ENCODE measurements around the gene PHEX. TPM values are rescaled to one million over a fixed set of nuclear protein-coding genes. Genes with fewer than 3 reads are reported as not detected.
A peak's percentile ranks its signal among the peaks of the same experiment; 100 is the strongest.

PHEX gene
- total RNA-seq, 8 experiments from 2014 or later: 0.16 to 1.4 (median 0.27) TPM

DNA sequence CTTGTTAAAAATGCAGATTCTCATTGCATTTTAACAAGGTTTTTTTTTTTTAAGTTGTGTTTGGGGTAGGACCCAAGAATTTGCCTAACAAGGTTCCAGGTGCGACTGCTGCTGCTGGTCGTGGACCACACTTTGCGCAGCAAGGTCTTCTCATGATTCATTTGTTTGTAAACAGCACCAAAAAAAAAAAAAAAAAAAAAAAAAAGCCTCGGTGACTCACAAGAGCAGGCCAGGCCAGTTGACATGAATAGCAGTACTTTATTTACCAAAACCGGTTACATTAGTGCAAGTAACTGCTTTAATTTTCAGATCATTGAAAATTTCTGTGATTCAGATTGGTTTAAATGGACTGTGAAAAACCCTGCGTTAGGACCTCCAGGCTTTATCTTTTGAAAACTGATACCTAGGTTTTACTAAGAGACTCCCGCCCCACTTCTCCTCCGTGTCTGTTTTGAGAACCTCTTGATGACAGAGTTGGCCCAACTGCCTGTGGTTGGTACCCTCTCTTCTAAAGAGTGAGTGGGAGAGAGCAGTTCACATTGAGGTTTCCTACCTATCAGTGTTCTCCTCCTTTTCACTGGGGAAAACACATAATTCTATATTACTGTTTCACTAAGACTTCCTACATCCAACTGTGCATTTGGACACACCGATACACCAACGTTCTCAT, 86.2 kb downstream of the PHEX start:
- Histone ChIP-seq H3K4me1 (replicated peaks in 1 of 2) (peaks cover 0 to 4% of the 10 kb centered on the region in 2 donors), H3K27ac (no peak overlapping the region), H3K4me3 (no peak overlapping the region)
- ATAC-seq (replicated peaks in 6 of 8): no peak
- in situ Hi-C loops (cut with MboI; ENCODE audit: low pct_unique_long_range_greater_than_20kb in 2 of 9, low sequenced_read_pairs in 9 of 9, unreplicated experiment in 9 of 9): no loop called here
- WGBS, 10 experiments: 0 to 87% (median 46%) methylated on average over 2 to 10 of the region's 10 CpGs; no CpG with 5 or more reads in 5 of the 10 experiments

DNA sequence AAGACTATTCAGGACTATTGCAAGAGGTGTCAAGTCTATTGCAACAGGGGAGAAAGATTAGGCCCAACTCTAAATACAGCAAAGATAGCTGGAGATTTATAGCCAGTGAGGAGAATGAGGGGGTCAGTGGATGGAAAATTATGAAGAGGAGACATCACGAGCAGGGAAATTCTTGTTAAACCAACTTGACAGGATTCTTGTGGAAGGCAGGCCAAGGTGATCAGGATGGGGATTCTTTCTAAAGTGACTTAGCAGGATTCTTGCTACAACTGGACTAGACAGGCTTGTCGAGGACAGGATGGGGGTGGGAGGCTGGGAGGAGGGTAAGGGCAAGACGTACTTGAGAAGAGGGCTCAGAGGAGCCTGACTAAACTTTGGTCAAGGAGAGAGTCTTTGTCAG, 89.0 kb downstream of the PHEX start:
- WGBS, 10 experiments: 37 to 100% (median 40%) methylated on average over 1 to 3 of the region's 3 CpGs; no CpG with 5 or more reads in 7 of the 10 experiments
- no peak for ATAC-seq (replicated peaks in 6 of 8)
- in situ Hi-C loops (cut with MboI; ENCODE audit: low pct_unique_long_range_greater_than_20kb in 2 of 9, low sequenced_read_pairs in 9 of 9, unreplicated experiment in 9 of 9): no loop called here
- Histone ChIP-seq H3K4me1 (replicated peaks in 1 of 2) (peaks cover 0 to 4% of the 10 kb centered on the region in 2 donors), H3K4me3 (no peak overlapping the region), H3K27ac (no peak overlapping the region)

DNA sequence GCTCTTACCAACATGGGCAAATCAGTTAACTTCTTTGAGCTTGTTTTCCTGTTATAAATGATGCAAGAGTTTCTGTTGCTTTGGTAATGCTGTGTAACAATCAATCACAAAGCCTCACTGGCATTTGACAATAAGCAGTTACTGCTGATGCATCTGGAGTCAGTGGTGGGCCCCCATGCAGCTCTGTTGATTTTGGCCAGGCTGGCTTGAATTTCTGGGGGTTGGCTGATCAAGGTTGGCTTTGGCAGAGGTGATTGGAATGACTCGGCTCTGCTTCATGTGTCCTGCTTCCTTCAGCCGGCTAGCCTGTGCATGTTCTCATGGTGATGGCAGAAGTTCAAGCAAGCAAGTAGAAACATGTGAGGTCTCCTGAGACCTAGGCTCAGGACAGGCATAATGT, 90.4 kb downstream of the PHEX start:
- in situ Hi-C loops (cut with MboI; ENCODE audit: low pct_unique_long_range_greater_than_20kb in 2 of 9, low sequenced_read_pairs in 9 of 9, unreplicated experiment in 9 of 9): no loop called here
- Histone ChIP-seq H3K4me3 (no peak overlapping the region), H3K4me1 (replicated peaks in 1 of 2) (peaks cover 0 to 4% of the 10 kb centered on the region in 2 donors), H3K27ac (no peak overlapping the region)
- ATAC-seq (replicated peaks in 6 of 8): peak in 3 of 8 experiments; percentile 19 to 50 (median 44)
- 0 to 100% (median 60%) methylated on average over 1 of the region's 2 CpGs; no CpG with 5 or more reads in 7 of the 10 experiments for WGBS, 10 experiments

DNA sequence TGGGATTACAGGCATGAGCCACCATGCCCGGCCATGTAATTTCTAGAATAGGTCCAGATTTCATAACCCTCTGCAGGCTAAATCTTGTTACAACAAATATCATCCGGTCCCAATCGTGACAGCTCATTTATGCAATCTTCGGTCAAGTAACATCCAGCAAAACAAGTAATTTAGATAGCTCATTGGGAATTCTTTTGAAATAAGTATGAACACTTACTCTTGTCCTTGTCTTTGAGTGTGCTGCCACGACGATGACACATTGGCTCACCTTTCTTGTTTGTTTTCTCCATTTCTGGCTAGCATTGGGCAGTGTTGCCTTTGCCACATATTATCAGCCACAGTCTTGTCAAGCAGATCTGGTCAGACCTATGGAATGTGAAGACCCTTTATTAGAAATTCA, 92.0 kb downstream of the PHEX start:
- Histone ChIP-seq H3K4me3 (no peak overlapping the region), H3K27ac (no peak overlapping the region), H3K4me1 (replicated peaks in 1 of 2) (peaks cover 0 to 4% of the 10 kb centered on the region in 2 donors)
- ATAC-seq (replicated peaks in 6 of 8): no peak
- 14 to 100% (median 92%) methylated on average over 1 to 6 of the region's 6 CpGs; no CpG with 5 or more reads in 4 of the 10 experiments for WGBS, 10 experiments
- in situ Hi-C loops (cut with MboI; ENCODE audit: low pct_unique_long_range_greater_than_20kb in 2 of 9, low sequenced_read_pairs in 9 of 9, unreplicated experiment in 9 of 9): no loop called here

DNA sequence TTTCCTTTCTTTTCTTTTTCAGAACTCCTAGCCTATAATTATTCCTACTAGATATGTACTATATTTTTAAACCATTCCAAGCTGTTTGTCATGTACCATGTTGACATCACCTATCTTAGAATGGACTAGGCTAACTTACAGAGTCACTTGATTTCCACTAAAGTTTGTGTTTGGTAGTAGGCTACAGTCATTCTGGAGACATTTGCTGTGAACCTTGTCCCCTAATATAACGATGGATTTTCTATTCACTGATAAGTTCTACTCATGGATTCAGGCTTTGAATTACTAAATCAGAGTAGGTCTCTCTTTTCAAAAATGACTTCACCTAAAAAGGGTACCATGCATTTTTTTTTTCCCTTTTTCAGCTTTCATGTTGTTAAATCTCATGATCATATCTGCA, 93.4 kb downstream of the PHEX start:
- H3K27ac ChIP-seq: no peak overlapping the region
- ATAC-seq (replicated peaks in 6 of 8): no peak
- in situ Hi-C loops (cut with MboI; ENCODE audit: low pct_unique_long_range_greater_than_20kb in 2 of 9, low sequenced_read_pairs in 9 of 9, unreplicated experiment in 9 of 9): no loop called here
- WGBS, 10 experiments: 57 to 100% (median 100%) methylated on average over 1 of the region's 1 CpG; no CpG with 5 or more reads in 5 of the 10 experiments
- H3K4me1 ChIP-seq (replicated peaks in 1 of 2): peaks cover 0 to 4% of the 10 kb centered on the region in 2 donors
- H3K4me3 ChIP-seq: no peak overlapping the region

DNA sequence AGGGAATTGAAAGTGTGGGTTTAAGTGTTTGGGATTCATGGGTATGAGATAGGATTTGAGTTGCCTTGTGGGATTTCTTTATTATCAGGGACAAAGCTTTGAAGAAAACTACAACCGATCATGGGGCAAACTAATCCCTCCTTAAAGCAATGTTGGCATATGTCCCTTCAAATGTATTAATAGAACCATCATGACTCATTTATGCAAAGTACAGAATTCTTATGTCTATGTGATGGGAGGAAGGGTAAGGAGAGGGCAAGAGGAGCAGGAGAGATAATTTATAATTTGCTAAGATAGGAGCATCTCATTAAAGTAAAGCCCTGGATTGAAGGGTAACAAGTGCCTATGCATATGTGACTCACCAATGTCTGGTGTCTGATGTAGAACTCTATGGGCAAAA, 94.2 kb downstream of the PHEX start:
- in situ Hi-C loops (cut with MboI; ENCODE audit: low pct_unique_long_range_greater_than_20kb in 2 of 9, low sequenced_read_pairs in 9 of 9, unreplicated experiment in 9 of 9): no loop called here
- Histone ChIP-seq H3K27ac (no peak overlapping the region), H3K4me1 (replicated peaks in 1 of 2) (peaks cover 0 to 4% of the 10 kb centered on the region in 2 donors), H3K4me3 (no peak overlapping the region)
- WGBS, 10 experiments: 44 to 80% methylated on average over 1 of the region's 1 CpG; no CpG with 5 or more reads in 8 of the 10 experiments
- peak in 4 of 8 experiments; percentile 36 to 63 (median 57) for ATAC-seq (replicated peaks in 6 of 8)

DNA sequence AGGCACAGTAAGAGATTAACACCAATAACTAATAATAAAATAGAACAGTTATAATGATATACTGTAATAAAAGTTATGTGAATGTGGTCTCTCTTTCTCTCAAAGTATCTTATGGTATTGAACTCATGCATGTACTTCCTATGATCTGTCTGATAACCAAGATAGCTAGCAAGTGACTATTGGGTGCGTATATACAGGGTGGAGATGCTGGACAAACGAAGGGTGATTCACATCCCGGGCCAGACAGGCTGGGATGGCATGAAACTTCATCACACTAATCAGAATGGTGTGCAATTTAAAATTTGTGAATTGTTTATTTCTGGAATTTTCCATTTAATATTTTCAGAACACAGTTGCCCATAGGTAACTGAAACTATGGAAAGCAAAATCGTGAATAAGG, 96.8 kb downstream of the PHEX start:
- H3K4me1 ChIP-seq (replicated peaks in 1 of 2): no peaks in the 10 kb centered on the region
- no peak overlapping the region for H3K4me3 ChIP-seq
- 30 to 100% (median 87%) methylated on average over 1 to 3 of the region's 4 CpGs; no CpG with 5 or more reads in 5 of the 10 experiments for WGBS, 10 experiments
- no peak overlapping the region for H3K27ac ChIP-seq
- ATAC-seq (replicated peaks in 6 of 8): no peak
- in situ Hi-C loops (cut with MboI; ENCODE audit: low pct_unique_long_range_greater_than_20kb in 2 of 9, low sequenced_read_pairs in 9 of 9, unreplicated experiment in 9 of 9): no loop called here

DNA sequence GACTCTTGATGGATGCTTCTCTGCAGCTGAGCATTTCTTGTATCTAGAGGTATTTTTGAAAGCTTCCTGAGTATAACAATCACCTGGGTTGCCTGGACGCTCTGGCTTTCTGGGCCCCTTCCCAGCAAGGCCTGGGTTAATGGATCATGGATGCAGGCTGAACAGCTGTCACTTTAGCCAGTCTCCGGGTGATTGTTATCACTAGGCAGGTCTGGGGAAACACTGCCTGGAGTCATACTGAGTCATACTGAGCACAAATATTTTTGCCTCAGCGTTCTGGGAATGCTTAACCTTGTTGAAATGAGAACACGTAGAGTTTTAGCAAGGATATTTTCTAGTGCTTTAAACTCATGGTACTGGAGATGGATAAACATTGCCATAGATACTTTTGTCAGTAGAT, 102.6 kb downstream of the PHEX start:
- H3K4me3 ChIP-seq: no peak overlapping the region
- 0 to 46% (median 20%) methylated on average over 1 to 3 of the region's 4 CpGs; no CpG with 5 or more reads in 7 of the 10 experiments for WGBS, 10 experiments
- in situ Hi-C loops (cut with MboI; ENCODE audit: low pct_unique_long_range_greater_than_20kb in 2 of 9, low sequenced_read_pairs in 9 of 9, unreplicated experiment in 9 of 9): no loop called here
- peak; percentile 56 to 93 (median 68) for ATAC-seq (replicated peaks in 6 of 8)
- H3K27ac ChIP-seq: no peak overlapping the region
- peaks cover 10 to 15% of the 10 kb centered on the region in 2 donors for H3K4me1 ChIP-seq (replicated peaks in 1 of 2)

DNA sequence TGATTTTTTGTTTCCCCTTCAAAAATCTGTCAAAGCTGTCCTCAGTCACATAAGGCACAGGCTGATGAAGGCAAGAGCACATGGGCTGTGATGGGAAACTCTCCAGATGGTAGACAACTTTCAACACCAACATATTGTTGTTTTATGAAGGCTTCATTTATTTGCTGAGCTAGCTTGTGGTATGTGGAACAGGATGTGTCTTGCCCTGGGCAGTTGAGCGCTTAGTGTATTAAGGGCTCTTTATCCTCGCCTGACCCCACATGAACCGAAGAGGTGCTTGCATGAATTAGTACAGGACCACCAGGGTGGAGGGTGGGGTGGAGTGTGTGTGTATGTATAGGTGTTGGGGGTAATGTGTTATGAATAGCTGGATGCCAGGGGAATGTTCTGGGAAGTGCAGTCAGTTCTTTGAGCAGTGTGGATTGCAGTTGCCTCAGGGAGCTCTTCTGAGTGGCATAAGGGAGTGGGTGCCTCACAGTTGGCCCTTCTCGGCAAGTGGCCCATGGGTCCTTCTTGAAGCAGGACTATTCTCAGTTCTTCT, 103.1 kb downstream of the PHEX start:
- in situ Hi-C loops (cut with MboI; ENCODE audit: low pct_unique_long_range_greater_than_20kb in 2 of 9, low sequenced_read_pairs in 9 of 9, unreplicated experiment in 9 of 9): no loop called here
- H3K4me1 ChIP-seq (replicated peaks in 1 of 2): peaks cover 10 to 15% of the 10 kb centered on the region in 2 donors
- H3K4me3 ChIP-seq: no peak overlapping the region
- ATAC-seq (replicated peaks in 6 of 8): peak in 7 of 8 experiments; percentile 27 to 80 (median 42)
- 83% methylated on average over 2 of the region's 4 CpGs; no CpG with 5 or more reads in 9 of the 10 experiments for WGBS, 10 experiments
- H3K27ac ChIP-seq: no peak overlapping the region

DNA sequence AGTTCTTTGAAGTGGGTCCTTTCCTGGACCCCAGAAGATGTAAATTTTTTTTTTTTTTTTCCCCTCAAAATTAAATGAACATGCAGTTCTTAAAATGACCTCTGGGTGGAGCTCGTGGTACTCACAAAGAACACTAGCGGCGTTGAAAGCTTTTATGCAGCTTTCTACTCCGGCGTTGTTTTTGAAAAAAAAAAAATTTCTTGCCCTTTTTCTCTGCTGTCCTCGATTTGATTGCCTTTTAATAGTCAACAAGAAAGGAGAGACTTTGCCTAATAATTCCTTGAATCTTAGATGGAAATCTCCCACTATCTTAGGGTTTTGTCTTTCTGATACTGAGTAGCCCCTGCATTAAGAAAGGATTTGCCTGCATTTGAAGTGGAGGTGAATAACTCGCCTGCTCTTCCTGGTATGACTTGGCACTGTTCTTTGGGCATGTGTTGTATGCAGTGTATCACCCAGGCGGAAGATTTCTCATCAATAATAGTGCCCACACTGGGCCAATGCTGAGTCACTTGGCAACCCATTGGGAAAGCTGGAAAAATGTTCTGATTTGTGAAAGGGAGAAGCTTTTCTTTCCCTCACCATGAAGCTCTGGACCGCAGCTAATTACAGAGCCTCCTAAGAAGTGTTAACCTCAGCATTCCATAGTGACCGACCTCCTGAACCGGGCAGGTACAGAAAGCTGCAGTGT, 104.0 kb downstream of the PHEX start:
- ATAC-seq (replicated peaks in 6 of 8): peak in 6 of 8 experiments; percentile 9 to 81 (median 71)
- peak overlapping the region in 1 of 2 donors; percentile 50 for H3K27ac ChIP-seq
- H3K4me1 ChIP-seq (replicated peaks in 1 of 2): peaks cover 10 to 15% of the 10 kb centered on the region in 2 donors
- H3K4me3 ChIP-seq: no peak overlapping the region
- WGBS, 10 experiments: 0 to 13% (median 5%) methylated on average over 1 to 8 of the region's 11 CpGs; no CpG with 5 or more reads in 2 of the 10 experiments
- in situ Hi-C loops (cut with MboI; ENCODE audit: low pct_unique_long_range_greater_than_20kb in 2 of 9, low sequenced_read_pairs in 9 of 9, unreplicated experiment in 9 of 9): no loop called here

DNA sequence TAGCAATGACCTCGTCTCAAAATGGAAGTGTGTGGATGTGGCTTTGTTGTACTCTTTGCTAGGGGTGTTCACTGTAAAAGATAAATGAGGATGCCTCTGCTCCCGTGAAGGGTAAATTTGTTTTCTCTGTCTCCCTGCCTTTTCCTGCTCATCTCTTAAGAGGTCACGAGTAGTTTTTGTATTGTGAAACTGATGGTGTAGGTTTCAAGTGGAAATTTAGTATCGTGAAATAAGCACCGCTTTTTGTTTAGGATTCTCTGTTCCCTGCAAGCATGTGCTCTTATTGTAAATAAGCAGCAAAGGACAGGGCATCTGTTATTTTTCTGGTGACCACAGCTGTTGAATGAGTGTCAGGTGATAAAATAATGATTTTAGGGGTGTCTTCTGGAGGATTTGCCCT, 104.6 kb downstream of the PHEX start:
- Histone ChIP-seq H3K4me1 (replicated peaks in 1 of 2) (peaks cover 10 to 15% of the 10 kb centered on the region in 2 donors), H3K4me3 (no peak overlapping the region), H3K27ac (peak overlapping the region in 1 of 2 donors; percentile 50)
- in situ Hi-C loops (cut with MboI; ENCODE audit: low pct_unique_long_range_greater_than_20kb in 2 of 9, low sequenced_read_pairs in 9 of 9, unreplicated experiment in 9 of 9): no loop called here
- 17 to 80% (median 48%) methylated on average over 1 to 4 of the region's 5 CpGs; no CpG with 5 or more reads in 5 of the 10 experiments for WGBS, 10 experiments
- peak in 4 of 8 experiments; percentile 34 to 53 (median 41) for ATAC-seq (replicated peaks in 6 of 8)

DNA sequence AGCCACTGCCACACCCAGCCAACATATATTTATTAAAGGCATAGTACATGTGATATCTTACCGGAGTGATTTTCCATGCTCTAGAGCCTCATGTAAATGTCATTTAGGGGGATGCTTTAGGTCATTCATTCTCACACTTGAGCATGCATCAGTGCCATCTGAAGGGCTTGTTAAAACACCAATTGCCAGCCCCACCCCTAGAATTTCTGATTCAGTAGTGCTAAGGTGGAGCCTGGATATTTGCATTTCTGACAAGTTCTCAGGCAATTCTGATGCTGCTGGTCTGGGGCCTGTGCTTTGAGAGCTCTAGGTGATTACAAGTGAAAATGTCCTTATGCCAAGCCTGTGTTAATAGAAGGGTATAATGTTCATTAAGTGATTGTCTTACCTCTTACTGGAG, 107.7 kb downstream of the PHEX start:
- ATAC-seq (replicated peaks in 6 of 8): peak in 3 of 8 experiments; percentile 63 to 75 (median 69)
- H3K27ac ChIP-seq: no peak overlapping the region
- WGBS, 10 experiments: 83% methylated on average over 1 of the region's 1 CpG; no CpG with 5 or more reads in 9 of the 10 experiments
- no peak overlapping the region for H3K4me3 ChIP-seq
- peaks cover 10 to 13% of the 10 kb centered on the region in 2 donors for H3K4me1 ChIP-seq (replicated peaks in 1 of 2)
- in situ Hi-C loops (cut with MboI; ENCODE audit: low pct_unique_long_range_greater_than_20kb in 2 of 9, low sequenced_read_pairs in 9 of 9, unreplicated experiment in 9 of 9): no loop called here
